HG03103 (cell line): ENCODE results near the gene TSHZ3.

Source experiments
- ATAC-seq: cut with Tn5 transposase; IDR thresholded peaks from one replicate; pipeline ENCODE4 v1.9.1; 2021; ENCODE audit warnings: low read depth; ENCODE audit not compliant: unreplicated experiment

The TSHZ3 gene

DNA sequence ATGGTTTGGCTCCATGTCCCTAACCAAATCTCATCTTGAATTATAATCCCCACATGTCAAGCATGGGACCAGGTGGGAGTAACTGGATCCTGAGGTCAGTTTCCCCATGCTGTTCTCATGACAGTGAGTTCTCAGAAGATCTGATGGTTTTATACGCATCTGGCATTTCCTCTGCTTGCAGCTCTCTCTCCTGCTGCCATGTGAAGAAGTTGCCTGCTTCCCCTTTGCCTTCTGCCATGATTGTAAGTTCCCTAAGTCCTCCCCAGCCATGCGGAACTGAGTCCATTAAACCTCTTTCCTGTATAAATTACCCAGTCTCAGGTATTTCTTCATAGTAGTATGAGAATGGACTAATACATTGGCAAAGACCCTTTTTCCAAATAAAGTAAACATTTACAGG is 96.8 kb downstream of the TSHZ3 start:
- ATAC-seq: no peak

DNA sequence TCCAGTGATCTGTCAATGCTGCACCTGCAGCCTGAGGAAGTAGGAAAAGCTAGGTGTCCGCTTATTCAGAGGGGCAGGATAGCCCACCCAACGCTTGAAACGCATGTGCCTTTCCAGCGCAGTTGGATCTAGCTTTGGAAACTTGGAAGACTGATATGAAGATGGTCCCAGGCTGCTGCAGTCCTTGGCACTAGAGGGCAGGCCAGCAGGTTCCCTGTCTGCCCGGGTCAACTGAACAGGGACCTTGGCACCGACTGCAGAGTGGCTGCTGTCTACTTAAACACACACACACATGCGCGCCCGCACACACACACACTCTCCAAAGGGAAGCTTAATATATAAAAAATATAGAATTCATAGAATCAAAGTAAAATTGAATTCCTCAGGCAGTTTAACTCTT is 100.0 kb downstream of the TSHZ3 start:
- ATAC-seq: no peak

DNA sequence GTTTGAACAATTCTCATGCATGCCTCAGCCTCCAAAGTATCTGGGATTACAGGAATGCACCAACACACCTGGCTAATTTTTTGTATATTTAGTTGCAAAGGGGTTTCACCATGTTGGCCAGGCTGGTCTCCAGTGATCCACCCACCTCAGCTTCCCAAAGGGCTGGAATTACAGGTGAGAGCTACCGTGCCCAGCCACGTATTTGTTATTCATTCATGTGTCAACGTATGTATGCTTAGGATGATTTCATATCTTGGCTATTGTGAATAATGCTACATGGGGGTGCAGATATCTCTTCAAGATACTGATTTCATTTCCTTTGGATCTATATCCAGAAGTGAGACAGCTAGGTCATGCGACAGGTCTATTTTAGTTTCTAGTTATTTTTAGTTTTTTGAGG is 113.4 kb downstream of the TSHZ3 start:
- ATAC-seq: no peak

- ATAC-seq: no peak
Observed at GRCh38 chr19:31233295-31233800, 115.9 kb downstream of the TSHZ3 start.

DNA sequence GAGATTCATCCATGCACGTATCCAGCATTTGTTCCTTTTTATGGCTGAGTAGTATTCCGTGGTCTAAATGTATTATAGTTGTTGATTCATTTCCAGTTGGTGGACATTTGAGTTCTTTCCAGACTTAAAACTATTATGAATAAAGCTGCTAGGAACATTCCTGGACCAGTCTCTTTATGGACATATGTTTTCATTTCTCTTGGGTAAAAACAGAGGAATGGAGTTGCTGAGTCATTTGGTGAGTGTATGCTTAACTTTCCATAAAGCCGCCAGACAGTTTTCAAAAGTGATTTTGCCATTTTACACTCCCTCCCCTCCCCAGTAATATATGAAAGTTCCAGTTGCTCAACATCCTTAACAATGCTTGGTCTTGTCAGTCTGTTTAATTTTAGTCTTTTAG is 116.4 kb downstream of the TSHZ3 start:
- ATAC-seq: no peak

DNA sequence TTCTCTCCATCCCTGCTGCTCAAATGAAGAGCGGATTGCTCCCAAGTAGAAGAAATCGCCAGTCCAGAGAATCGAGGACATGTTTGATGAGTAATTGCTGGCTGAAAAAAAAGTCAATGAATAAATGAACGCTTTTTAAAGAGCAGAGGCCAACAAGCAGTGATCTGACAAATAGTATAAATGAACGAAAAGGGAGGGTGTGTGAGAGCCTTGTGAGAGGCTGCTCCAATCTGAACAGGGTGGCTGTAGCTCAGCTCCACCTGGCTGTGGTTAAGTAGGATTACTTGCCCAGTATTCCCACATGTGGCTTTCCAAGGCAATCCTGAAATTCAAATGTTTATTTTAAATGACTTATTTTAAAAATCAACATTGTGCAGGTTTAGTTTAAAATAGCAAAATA is 117.1 kb downstream of the TSHZ3 start:
- ATAC-seq: no peak

- no peak for ATAC-seq
Observed at GRCh38 chr19:31231237-31231636, 118.0 kb downstream of the TSHZ3 start.

DNA sequence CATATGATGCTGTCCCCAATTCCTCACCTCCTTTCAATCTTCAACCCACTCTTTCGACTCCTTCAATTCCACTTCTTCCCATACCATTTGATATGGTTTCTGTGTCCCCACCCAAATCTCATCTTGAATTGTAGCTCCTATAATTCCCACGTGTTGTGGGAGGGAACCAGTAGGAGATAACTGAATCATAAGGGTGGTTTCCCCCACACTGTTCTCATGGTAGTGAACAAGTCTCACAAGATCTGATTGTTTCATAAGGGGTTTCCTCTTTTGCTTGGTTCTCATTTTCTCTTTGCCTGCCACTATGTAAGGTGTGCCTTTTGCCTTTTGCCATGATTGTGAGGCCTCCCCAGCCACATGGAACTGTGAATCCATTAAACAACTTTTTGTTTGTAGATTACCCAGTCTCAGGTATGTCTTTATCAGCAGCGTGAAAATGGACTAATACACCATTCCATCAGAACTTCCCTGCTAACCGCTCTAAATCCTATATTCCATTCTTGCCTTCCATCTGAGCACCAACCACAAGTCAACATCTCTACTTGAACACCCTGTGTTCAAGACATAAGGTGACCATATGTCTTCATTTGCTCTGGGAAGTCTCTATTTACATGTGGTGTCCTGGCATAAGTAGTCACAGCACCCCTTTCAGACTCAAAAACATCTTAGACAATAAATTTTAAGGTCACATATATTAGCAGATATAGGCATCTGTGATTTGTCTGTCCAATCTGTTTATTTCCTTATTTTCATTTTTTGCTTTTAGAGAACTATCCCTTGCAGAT is 122.9 kb downstream of the TSHZ3 start:
- ATAC-seq: no peak
